AML-193 (cell line): ENCODE data around the gene HTR2A.

ENCODE experiments used
- DNase-seq, 2 experiments: peaks; one replicate each; lab custom pipeline; 2025; lab: John Stamatoyannopoulos, UW

The HTR2A gene

DNA sequence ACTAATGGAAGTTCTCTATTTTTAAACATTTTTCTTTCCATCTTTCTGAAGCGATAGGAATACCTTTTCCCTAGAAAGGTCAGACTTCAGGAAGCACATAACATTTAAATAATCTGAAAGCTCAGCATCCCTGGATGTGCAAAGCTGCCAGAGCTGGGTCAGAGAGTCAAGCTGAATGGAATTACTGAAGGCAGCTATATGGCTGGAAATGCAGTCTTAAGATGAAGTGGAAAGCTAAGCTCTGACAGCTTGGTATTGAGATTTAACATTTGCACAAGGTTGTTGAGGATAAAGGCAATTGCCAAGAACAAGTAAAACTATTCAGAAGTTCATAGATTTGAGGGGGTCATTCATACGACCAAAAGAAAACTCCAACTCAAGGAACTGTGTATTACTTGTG, 28.8 kb downstream of the HTR2A start:
- DNase-seq, result no peak

GRCh38 chr13:46866150-46866549, 30.7 kb downstream of the HTR2A start:
- peak; percentile 99 for DNase-seq

DNA sequence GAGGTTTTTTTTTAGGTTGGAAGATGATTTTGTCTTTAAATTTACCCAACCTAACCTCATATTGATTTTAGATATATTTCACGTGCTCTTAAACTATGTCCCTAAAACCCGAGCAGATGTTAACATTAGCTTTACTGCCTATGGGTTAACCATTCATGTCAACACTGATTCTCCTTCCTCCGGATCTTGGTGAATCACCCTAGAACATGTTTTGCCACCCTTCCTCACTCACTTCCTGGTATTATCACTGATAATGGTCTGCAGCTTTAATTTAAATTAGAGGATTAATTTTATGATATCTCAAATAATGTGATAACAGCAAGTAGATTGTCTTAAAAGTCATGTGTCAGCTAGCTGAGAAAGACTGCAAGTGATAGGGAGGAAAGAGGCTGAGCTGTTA, 31.9 kb downstream of the HTR2A start:
- peak in 1 of 2 experiments; percentile 39 for DNase-seq

- no peak for DNase-seq
These were observed 34.9 kb downstream of the HTR2A start for GRCh38 chr13:46861959-46862358.

- no peak for DNase-seq
These were observed 36.1 kb downstream of the HTR2A start for GRCh38 chr13:46860722-46861121.

- no peak for DNase-seq
These were observed 38.1 kb downstream of the HTR2A start for GRCh38 chr13:46858776-46859175.

DNA sequence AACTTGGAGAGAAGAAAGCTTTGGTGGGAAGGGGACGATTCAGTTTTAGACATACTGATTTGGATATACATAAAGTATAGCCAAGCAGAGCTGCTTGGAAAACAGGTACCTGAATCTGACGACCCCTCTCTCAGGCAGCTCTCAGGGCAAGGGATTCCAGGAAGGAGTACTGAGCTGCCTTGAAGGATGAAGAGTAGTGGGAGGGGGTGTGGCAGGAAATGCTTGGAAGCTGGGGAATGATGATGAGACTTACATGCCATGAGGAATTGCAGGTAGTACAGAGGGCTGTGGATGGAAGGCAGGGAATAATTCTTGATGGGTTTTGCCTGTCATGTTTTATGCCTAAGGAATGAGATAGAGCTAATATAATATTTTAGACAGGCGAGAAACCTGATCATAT, 38.7 kb downstream of the HTR2A start:
- DNase-seq, result no peak

DNA sequence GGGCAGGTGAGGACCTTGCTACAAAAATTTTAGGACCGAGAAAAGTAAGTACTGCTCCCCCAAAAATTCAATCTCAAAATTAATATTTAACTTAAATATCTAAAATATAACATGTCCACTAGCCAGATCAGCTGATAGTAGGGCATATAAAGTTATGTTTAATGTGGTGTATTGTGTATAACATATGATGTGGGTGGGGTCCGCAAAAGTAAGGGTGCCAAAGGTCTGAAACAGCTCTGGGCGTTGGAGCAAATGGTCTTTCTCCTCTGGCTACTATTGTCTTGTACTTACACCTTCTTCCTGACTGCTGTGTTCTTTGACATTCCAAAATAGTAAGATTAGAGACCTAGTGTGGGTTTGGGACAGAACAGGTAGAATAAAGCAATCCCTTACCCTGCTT, 41.2 kb downstream of the HTR2A start:
- DNase-seq, result no peak

- DNase-seq, result no peak
These were observed 41.7 kb downstream of the HTR2A start for GRCh38 chr13:46855166-46855565.

DNA sequence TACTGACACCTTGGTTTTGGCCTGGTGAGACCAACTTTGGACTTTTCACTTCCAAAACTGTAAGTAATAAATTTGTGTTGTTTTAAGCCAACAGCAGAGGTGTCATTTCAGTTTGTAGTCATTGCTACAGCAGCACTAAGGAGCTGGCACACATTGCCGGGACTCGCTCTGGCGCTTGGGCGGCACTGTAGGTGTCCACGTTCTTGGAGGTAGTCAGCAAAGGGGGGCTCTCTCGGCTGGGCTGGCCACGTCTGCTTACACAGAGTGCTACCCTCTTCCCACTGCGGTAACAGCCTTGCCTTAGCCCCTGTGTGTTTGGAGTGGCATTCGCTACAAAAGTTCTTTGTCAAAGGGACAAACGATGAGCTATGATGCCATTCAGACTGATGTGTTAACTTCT, 44.7 kb downstream of the HTR2A start:
- no peak for DNase-seq

- no peak for DNase-seq
These were observed 46.6 kb downstream of the HTR2A start for GRCh38 chr13:46850214-46850613.

DNA sequence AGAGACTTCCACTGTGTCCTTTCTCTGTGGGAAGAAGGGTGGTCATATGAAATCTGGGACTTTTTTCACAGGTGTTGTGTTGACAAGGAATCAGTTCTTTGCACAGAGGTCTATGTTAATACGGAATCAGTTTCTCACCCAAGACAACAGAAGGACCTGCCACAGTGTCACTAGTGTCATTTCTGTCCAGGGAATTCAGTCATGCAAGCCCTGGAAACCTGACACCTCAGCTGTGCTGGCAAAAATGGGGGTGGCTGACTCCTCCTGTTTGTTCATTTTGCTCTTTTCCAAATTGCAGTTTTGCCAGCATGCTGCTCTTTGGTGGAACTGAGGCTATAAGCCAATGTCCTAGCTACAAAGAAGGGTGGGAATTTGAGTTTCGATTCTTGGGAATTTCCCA, 50.1 kb downstream of the HTR2A start:
- no peak for DNase-seq

DNA sequence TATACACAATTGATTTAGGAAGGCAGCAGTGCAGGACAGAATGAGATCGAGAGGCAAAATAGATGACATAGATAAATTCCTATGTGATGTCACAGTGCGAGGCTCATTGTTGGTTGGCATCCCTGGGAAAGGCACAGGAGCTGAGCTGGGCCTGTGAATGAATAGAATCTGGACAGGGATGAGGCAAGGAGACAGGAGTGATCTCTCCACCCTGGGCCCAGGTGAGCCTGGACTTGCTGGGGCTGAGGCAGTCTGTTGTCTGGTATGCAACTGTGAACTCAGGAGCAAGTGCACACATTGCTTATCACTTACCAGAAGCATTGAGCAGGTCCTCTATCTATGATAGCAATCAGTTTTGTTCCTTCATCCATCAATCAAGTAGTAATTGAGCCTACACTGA, 51.7 kb downstream of the HTR2A start:
- DNase-seq, result no peak

GRCh38 chr13:46844431-46844830, 52.4 kb downstream of the HTR2A start:
- DNase-seq, result no peak

GRCh38 chr13:46839399-46839798, 57.5 kb downstream of the HTR2A start:
- DNase-seq, result no peak

GRCh38 chr13:46834657-46835056, 62.2 kb downstream of the HTR2A start:
- no peak for DNase-seq

- DNase-seq, result peak; percentile 57 to 77
These were observed 65.2 kb downstream of the HTR2A start for GRCh38 chr13:46831588-46832194.

DNA sequence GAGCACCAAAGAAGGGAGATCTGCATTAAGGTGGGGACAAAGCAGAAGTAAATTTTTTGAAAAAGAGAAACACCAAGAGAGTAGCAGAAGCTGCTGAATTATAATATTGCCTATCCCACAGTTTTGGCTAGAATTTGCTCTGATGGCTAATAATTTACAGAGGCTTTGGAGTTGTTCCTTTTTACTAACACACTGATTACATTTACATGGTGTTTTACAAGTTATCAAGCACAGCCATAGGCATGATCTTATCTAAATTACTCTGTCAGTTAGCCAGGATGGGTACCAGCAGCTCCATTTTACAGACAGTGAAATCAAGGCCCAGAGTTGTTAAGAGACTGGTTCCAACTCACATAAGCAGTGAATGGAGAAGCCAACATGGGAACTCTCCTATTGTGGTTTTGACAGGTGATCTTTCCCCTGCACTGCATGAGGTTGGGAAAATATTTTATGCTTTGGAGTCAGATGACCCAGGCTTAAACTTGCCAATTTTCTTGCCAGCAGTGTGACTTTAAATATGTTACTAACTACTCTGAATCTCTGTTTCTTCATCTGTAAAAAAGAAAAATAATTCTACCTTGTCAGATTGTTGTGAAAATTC, 66.3 kb downstream of the HTR2A start:
- DNase-seq, result no peak

GRCh38 chr13:46822551-46822950, 74.3 kb downstream of the HTR2A start:
- no peak for DNase-seq

DNA sequence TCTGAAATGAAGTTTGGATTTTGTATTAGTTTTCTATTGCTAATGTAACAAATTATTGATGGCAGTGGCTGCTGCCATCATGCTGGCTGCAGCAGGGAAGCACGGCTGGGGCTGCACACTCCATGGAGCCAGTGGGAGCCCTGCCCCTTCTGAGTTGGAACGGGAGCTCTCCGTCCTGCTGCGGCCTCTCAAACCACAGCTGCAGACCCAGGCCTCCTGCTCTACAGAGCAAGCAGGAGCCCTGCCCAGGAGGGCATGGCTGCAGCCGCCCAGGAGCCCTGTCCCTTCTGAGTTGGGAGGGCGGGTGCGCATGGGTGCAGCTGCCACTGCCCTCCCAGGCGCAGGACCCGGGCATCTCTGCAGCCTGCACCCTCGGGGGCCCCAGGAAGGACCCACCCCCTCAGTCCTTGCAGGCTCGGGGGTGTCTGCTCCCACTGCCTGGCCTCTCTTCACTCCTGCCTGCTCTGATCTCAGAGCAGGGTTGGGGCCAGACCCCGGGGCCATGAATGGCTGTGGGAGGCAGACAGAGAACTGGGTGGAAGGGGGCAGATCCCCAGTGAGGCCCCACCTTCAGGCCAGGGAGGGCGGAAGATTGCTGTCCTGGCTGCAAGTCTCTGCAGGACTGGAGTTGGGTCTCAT, 78.9 kb downstream of the HTR2A start:
- no peak for DNase-seq

DNA sequence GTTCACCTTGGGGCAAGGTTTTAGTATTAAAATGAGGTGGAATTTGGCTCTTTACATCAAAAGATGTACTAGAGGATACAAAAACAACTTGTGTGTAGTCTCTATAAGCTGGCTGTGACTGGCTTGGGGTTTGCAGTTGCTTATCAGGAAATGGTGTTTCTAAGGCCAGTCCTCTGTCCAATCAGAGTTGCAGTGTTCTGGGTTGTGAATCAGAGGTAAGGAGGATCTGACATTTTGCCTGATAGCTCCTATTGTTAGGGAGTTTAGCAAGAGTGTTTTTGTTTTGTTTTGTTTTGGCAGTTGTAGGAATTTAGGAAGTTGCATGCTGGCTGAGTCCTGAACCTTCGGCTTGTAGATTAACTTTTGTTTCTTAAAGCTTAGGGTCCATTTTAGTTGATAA, 79.8 kb downstream of the HTR2A start:
- DNase-seq, result no peak

DNA sequence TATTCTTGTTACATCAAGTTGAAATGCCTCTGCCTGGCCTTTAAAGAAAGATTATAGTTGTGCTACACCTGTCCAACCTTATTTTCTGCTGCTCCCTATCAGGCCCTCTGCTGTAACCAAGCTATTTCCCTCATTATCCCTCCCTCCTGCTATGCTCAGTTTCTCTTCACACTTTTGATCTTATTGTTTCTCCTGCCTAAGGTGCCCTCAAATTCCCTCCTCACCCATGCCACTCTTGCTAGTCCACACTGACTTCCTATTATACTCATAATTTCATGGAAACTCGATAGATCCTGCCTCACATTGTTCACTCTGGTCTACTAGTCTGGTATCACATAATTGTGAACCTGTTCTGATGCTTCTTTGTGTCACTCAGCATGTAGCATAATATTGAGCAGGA, 80.5 kb downstream of the HTR2A start:
- no peak for DNase-seq

- no peak for DNase-seq
These were observed 84.5 kb downstream of the HTR2A start for GRCh38 chr13:46812301-46812797.

DNA sequence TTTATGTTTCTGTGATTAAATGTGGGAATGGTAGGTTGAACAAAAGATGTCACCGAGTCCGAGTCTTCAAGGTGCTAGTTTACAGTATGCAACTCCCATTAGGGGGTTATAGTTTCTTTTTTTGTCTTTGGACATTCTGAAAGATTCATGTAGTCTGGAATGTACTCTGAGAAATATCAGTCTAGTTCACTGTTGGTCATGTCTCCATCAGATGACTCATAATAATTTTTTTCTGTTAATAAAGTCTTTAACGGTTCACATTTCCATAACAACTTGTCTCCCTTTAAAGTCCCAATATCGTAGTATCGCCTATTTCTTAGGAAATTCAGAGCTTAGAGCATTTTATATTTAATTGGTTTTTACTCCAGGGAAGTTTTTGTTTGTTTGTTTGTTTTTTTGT, 86.4 kb downstream of the HTR2A start:
- no peak for DNase-seq
